A549 (cell line): ENCODE data around the gene SCYL1.

ENCODE experiments used
- BCL3 ChIP-seq: fragments of >200 bp; sonication (Bioruptor Twin); formaldehyde crosslinking; IDR thresholded peaks from 3 replicates; pipeline ENCODE4 v1.6.1; 2016
- BHLHE40 ChIP-seq: IDR thresholded peaks from 2 replicates; pipeline ENCODE4 v1.6.1; 2012; ENCODE audit warnings: low read depth, low read length, inconsistent platforms
- FOSL2 ChIP-seq, 2 experiments: fragments of 450-650 bp in 1 of 2; fragments of >200 bp in 1 of 2; sonication (Bioruptor Twin) in 1 of 2; formaldehyde crosslinking; IDR thresholded peaks; 2 replicates each; pipeline versions ENCODE4 v1.5.0 to v1.6.1; 2016 to 2020; ENCODE audit warnings: mild to moderate bottlenecking in 1 of 2, moderate library complexity in 1 of 2
- HOXB5 ChIP-seq: fragments of 250-450 bp; sonication (Bioruptor Pico); IDR thresholded peaks from 2 replicates; pipeline ENCODE4 v1.5.0; 2020; ENCODE audit warnings: mild to moderate bottlenecking, moderate library complexity
- RFX5 ChIP-seq: fragments of 450-650 bp; IDR thresholded peaks from 2 replicates; pipeline ENCODE4 v1.7.1; 2014; ENCODE audit warnings: antibody characterized with exemption, mild to moderate bottlenecking, moderate library complexity
- TF ChIP-seq, protein P1 (sequence below): fragments of >200 bp; sonication (Bioruptor Twin); formaldehyde crosslinking; IDR thresholded peaks from 3 replicates; pipeline ENCODE4 v1.5.1; 2016
- TF ChIP-seq, protein P2 (sequence below): fragments of 200-600 bp; sonication (generic); IDR thresholded peaks from 2 replicates; pipeline ENCODE4 v1.6.1; 2016; ENCODE audit warnings: antibody characterized with exemption, mild to moderate bottlenecking, moderate library complexity

- TF ChIP-seq HOXB5 (CRISPR knock-in tag) (no peak), BHLHE40 (no peak), RFX5 (no peak), FOSL2 (IDR thresholded peaks at IDR 0.05) (no peak), FOSL2 (CRISPR knock-in tag; IDR thresholded peaks at IDR 0.05) (no peak), BCL3 (no peak)
- TF ChIP-seq, protein P1, sequence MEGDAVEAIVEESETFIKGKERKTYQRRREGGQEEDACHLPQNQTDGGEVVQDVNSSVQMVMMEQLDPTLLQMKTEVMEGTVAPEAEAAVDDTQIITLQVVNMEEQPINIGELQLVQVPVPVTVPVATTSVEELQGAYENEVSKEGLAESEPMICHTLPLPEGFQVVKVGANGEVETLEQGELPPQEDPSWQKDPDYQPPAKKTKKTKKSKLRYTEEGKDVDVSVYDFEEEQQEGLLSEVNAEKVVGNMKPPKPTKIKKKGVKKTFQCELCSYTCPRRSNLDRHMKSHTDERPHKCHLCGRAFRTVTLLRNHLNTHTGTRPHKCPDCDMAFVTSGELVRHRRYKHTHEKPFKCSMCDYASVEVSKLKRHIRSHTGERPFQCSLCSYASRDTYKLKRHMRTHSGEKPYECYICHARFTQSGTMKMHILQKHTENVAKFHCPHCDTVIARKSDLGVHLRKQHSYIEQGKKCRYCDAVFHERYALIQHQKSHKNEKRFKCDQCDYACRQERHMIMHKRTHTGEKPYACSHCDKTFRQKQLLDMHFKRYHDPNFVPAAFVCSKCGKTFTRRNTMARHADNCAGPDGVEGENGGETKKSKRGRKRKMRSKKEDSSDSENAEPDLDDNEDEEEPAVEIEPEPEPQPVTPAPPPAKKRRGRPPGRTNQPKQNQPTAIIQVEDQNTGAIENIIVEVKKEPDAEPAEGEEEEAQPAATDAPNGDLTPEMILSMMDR = no peak
- TF ChIP-seq, protein P2, sequence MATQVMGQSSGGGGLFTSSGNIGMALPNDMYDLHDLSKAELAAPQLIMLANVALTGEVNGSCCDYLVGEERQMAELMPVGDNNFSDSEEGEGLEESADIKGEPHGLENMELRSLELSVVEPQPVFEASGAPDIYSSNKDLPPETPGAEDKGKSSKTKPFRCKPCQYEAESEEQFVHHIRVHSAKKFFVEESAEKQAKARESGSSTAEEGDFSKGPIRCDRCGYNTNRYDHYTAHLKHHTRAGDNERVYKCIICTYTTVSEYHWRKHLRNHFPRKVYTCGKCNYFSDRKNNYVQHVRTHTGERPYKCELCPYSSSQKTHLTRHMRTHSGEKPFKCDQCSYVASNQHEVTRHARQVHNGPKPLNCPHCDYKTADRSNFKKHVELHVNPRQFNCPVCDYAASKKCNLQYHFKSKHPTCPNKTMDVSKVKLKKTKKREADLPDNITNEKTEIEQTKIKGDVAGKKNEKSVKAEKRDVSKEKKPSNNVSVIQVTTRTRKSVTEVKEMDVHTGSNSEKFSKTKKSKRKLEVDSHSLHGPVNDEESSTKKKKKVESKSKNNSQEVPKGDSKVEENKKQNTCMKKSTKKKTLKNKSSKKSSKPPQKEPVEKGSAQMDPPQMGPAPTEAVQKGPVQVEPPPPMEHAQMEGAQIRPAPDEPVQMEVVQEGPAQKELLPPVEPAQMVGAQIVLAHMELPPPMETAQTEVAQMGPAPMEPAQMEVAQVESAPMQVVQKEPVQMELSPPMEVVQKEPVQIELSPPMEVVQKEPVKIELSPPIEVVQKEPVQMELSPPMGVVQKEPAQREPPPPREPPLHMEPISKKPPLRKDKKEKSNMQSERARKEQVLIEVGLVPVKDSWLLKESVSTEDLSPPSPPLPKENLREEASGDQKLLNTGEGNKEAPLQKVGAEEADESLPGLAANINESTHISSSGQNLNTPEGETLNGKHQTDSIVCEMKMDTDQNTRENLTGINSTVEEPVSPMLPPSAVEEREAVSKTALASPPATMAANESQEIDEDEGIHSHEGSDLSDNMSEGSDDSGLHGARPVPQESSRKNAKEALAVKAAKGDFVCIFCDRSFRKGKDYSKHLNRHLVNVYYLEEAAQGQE = no peak
Observed at GRCh38 chr11:65571420-65571819, 46.5 kb downstream of the SCYL1 start.
